IMR-90 (cell line): ENCODE measurements around the gene NR4A3. TPM values are rescaled to one million over a fixed set of nuclear protein-coding genes. Genes with fewer than 3 reads are reported as not detected.
A peak's percentile ranks its signal among the peaks of the same experiment; 100 is the strongest.

Experiments
- USF2 ChIP-seq: fragments of 150-350 bp; IDR thresholded peaks from 2 replicates; pipeline ENCODE4 v1.6.1; 2017; ENCODE audit warnings: mild to moderate bottlenecking, antibody characterized with exemption, low read length, low read depth
- polyA plus RNA-seq, 3 experiments: library from polyadenylated mRNA; depleted of rRNA; stranded (reverse); fragments of >200 nt; gene quantifications; 2 replicates each; pipeline ENCODE4 v1.2.3, GENCODE V29; 2012; ENCODE audit warnings: low replicate concordance in 1 of 3
- total RNA-seq: library from RNA; depleted of rRNA; stranded (reverse); fragments of >200 nt; gene quantifications from 2 replicates; pipeline ENCODE4 v1.2.3, GENCODE V29; 2012

The NR4A3 gene
- total and polyA plus RNA-seq, 2 of the 4 experiments (the other 2 are of a cell fraction) = 0.27 to 0.54 TPM

GRCh38 chr9:99819123-99819855, 2.4 kb upstream of the NR4A3 start (continued):
- TF ChIP-seq USF2 = peak; percentile 50; the same call in 1 of the 2 replicates
